Activated CD4-positive, CD25-positive, alpha-beta regulatory T cell treated with anti-CD3 and anti-CD28 coated beads, Interleukin-2, amount 50 U/mL, for 72 hours (primary cell): ENCODE results near the gene ANKIB1.
"Not testable (repeated sequence)": the region's sequence is repeated elsewhere in the genome, so short reads cannot be mapped to it uniquely, and the experiment has no call there.

Experiments used
- DNase-seq: peaks from one replicate; pipeline ENCODE4 v3.0.0; 2021

Gene ANKIB1

DNA sequence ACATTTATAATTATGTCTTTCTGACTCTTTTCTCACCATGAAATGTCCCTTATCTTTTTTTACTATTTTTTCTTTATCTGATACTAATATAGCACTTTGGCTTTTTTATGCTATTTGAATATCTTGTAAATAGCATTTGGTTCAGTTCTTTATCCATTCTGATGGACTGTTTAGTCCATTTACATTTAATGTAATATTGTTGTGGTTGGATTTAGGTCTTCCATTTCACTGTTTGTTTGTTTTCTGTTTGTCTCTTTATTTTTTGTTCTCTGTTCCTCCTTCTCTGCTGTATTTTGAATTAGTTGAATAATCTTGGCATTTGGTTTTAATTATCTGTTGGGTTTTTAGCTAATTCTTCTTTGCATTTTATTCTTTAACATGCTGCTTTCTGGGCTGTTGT lies 89.8 kb downstream of the ANKIB1 start:
- no peak for DNase-seq

DNA sequence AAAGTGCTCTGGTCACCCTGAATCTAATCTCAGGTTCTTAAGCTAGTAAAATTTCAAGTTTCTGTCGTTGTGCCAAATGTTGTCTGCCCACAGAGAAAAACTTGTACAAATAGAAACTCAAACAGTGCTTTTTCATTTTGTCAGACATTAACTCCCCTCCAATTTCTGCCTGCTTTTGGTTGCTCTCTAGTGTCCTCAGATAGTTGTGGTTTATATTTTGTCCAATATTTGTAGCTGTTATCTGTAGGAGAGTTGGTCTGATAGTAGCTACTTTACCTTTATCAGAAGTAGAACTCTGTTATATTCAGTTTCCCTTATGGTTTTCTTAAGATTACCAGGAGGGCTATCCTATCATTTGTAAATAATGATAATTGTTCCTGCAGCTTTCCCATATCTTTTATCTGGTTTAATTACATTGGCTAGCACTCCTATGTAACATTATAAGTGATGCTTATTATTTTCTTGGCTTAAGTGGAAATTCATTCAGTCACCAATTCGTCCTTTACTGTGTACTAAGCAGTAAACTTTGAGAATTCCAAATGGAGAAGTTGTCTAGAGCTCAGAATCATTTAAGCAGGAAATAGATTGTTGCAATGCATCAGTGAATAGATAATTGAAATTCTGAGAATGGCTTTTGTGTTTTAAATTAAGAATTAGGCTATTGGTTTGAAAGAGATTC lies 91.0 kb downstream of the ANKIB1 start:
- no peak for DNase-seq

DNA sequence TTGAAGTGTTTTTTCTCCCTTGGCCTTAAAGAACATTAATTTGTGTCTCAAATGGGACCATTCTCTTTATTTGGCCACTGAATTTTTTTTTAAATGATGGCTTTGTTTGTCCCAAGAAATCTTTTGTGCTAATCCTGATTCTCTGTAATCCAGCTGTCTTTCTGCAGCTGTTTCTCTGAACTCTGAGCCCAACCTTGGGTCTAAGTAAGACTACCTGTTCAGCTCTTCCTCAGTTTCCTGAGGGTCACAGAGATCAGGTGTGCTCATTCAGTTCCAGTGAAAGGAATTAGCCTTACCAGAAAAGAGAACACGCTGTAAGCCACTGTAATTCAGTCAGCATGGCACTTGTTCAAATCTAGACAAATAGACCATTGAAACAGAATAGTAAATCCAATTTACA lies 94.2 kb downstream of the ANKIB1 start:
- no peak for DNase-seq

DNA sequence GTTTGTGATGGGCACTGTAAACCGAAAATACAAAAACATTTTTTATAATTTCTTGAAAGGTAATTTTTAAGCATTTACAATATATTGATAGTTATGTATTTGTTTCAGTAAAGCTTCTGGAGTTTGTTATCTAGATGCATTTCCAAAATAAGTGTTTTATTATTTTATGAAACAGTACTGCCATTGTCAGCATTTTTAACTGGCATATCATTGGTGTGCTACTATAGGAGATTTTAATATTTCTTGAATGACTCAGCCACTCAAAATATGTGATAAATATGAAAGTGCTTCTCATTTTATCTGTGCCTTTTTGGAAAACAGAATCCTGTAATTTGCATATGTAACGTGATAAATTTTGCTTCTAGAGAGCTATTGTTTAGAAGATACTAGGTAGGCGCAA lies 97.9 kb downstream of the ANKIB1 start:
- DNase-seq, result no peak

DNA sequence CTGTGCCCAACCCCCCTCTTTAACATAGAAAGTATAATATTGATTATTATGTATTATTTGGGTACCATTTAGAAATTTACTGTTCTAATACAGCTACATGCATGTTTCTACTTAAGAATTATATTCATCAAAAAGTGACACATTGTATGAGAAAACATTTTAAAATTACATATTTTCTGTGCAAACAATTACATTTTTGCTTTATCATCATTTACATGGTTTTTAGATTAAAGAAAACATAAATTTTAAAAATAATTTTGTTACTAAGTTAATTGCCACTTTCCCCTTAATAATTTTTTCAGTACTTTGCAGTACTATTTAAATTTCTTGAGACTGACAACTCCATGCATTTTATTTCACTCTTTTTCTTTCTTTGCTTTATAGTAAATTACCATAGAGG lies 106.2 kb downstream of the ANKIB1 start:
- DNase-seq, result no peak

DNA sequence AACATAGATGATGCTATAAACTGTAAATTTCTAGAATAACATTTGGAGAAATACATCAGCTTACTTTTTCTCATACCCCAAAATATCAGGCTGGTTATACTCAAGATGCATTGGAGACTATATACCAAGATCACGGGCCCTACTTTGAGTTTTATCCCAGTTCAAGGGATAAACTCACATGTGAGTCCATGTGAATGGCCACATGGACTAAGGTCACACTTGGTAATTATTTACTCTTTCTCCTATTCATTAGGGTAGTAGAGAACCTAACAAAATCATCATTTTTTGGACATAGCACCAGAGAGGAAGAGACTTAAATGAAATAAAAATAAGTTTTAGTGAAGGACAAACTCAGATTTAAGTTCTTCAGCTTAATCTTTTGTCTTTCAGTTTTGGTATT lies 108.4 kb downstream of the ANKIB1 start:
- DNase-seq, result no peak

DNA sequence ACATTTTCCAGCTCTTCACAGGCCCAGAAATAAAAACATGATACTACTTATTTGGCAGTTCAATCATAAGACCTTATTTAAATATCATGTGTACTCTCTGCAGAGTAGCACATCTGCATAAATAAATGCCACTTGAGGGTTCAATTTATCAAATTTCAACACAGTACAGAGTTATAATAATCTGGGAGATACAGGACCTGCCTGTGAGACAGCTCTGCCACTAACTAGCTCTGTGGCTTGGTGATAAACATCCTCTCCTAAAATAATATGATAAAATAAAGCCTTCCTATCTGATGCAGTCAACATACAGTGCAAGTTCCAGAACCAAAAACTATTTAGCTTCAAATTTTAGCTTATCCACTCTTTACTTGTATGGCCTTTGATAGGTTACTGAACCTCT lies 110.6 kb downstream of the ANKIB1 start:
- DNase-seq, result no peak

DNA sequence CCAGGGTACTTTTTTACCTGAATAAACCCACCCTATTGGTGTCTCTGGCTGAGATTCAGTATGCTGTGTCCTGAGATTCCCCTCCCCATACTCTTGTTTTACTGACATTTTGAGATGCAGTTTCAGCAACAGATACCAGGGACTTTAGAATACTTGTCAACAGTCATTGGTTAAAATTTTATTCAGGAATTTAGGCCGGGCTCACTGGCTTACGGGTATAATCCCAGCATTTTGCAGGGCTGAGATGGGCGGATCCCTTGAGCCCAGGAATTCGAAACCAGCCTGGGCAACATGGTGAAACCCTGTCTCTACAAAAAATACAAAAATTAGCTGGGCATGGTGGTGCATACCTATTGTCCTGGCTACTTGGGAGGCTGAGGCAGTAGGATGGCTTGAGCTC lies 111.5 kb downstream of the ANKIB1 start:
- no peak for DNase-seq

DNA sequence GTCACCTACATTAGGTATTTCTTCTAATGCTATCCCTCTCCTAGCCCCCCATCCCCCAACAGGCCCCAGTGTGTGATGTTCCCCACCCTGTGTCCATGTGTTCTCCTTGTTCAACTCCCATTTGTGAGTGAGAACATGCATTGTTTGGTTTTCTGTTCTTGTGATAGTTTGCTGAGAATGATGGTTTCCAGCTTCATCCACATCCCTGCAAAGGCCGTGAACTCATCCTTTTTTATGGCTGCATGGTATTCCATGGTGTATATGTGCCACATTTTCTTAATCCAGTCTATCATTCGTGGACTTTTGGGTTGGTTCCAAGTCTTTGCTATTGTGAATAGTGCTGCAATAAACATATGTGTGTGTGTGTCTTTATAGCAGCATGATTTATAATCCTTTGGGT lies 113.4 kb downstream of the ANKIB1 start:
- DNase-seq, result not testable (repeated sequence)

DNA sequence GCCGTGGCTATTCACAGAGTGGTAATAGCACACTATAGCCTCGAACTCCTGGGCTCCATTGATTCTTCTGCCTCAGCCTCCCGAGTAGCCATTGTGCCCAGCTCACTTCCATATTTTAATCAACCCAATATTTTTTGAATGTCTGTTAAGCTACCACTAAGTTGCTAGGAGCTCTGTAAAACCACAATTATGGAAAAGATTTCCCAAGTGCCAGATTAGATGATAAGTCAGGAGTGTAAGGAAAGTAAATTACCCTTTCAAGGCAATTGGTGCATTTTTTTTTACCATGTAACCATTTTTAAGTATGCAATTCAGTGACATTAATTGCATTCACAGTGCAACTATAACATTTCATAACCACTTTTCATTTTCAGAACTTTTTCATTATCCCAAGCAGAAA lies 114.0 kb downstream of the ANKIB1 start:
- DNase-seq, result no peak

DNA sequence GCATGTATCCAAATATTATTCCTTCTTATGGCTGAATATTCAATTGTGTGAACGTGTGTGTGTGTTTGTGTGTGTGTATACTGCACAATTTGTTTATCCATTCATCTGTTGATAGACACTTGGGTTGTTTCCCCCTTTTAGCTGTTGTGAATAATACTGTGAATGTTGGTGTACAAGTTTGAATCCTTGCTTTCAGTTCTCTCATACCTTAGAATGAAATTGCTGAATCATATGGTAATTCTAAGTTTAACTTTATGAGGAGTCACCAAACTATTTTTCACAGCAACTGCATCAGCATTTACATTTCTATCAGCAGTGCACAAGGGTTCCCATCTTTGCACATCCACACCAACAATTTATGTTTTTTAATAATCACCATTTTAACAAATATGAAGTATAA lies 114.6 kb downstream of the ANKIB1 start:
- no peak for DNase-seq

DNA sequence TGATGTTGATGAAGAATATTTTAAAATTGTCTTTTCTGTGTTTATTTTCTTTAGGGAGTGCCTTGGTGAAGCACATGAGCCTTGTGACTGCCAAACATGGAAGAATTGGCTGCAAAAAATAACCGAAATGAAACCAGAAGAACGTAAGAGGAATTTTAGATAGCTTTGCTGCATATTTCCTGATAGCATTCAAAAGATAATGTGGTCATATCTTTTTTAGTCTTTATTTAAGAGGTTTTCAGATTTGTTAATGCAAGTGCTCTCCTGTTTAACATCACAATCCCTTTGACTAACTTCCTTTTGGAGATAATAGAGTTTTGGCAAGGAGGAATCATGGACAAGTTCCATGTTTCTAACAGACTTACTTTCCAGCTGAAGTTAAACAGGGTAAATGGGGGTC lies 116.4 kb downstream of the ANKIB1 start:
- no peak for DNase-seq

DNA sequence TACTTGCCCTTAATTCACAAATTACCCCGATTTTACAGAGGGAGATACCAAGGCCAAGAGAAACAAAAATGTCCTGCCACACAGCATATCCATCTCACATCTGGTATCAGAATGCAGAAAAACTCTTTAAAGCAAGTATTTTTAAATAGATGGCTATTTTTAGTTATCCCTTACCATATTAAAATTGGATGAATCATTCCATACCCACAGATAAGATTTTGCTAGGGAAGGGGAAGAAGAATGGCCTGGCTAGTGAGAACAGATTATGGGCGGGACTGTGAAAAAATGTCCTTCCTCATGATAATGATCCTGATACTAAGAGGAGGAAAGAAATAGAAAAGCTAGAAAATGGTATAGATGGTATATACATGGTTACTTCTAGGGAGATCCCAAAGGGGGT lies 121.0 kb downstream of the ANKIB1 start:
- no peak for DNase-seq

DNA sequence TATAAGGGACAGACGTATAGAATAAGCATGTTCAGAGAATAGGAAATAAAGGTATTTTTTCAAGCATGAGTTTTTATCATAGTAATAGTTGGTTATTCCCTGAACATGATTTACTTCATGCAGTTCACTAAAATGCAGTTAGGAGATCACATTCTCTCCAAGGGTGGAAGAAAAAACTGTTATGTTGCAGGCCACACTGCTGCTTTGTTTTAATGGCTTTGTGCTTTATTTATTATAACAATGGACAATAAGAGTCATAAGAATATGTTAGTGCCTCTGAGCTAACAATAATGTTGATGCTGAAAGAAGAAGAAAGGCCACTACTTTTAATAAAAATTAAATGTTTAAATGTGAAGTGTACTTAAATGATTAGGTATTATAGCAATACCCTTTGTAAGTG lies 123.0 kb downstream of the ANKIB1 start:
- DNase-seq, result no peak

DNA sequence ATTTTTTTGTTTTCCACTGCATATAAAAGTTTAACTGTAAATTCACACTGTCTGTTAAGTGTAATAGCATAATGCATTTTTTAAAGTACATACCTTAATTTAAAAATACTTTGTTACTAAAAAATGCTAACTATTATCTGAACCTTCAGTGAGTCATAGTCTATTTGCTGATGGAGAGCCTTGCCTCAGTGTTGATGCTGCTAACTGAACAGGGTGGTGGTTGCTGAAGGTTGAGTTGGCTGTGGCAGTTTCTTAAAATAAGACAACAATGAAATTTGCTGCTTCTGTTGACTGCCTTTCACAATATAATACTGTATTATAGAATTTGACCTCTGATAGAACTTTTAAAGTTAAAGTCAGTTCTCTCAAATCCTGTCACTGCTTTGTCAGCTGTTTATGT lies 129.2 kb downstream of the ANKIB1 start:
- DNase-seq, result no peak

DNA sequence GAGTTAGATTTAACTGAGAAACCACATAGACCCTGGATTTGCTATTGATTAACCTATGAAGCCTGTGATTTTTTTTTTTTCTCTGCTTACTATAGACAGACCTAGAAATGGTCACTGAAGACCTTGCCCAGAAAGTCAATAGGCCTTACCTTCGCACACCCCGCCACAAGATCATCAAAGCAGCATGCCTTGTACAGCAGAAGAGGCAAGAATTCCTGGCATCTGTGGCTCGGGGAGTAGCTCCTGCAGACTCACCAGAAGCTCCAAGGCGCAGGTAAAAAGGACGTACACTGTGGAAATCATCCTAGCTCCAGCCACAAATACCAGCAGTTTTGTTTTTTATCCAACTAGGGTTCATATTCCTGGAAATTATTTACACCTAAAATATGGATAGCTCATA lies 145.3 kb downstream of the ANKIB1 start:
- DNase-seq, result no peak

DNA sequence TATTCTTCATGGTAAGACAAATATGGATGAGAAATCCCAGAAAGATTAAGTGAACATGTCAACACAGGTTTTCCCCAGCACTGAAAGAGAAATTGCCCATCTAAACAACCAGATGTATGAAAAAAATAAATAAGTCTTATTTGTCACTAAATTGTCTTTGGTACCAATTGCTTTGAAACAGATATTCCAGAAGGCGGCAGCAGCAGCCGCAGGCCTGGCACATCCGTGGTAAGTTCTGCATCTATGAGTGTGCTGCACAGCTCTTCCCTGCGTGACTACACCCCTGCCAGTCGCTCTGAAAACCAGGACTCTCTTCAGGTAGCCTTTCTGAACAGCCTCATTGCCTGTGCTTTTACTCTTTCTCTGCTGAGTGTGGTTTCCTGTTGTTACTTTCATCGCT lies 151.8 kb downstream of the ANKIB1 start:
- no peak for DNase-seq

DNA sequence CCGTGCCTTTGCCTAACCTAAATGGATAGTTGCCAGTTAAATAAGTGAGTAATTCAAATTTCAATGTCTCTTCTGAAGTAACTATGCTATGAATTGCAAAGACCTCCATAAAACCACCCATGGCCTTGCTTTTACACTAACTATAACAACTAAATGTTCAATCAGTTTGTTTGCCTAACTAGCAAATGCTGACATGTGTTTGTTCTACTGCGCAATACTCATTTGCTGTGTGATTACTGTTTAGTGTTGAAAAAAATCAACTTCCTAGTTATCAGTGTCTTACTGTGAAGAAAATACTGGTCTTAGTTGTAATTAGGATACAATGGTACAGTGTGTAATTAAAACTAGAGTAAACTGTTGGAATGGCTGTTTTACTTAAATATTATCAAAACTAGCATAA lies 154.2 kb downstream of the ANKIB1 start:
- DNase-seq, result no peak

DNA sequence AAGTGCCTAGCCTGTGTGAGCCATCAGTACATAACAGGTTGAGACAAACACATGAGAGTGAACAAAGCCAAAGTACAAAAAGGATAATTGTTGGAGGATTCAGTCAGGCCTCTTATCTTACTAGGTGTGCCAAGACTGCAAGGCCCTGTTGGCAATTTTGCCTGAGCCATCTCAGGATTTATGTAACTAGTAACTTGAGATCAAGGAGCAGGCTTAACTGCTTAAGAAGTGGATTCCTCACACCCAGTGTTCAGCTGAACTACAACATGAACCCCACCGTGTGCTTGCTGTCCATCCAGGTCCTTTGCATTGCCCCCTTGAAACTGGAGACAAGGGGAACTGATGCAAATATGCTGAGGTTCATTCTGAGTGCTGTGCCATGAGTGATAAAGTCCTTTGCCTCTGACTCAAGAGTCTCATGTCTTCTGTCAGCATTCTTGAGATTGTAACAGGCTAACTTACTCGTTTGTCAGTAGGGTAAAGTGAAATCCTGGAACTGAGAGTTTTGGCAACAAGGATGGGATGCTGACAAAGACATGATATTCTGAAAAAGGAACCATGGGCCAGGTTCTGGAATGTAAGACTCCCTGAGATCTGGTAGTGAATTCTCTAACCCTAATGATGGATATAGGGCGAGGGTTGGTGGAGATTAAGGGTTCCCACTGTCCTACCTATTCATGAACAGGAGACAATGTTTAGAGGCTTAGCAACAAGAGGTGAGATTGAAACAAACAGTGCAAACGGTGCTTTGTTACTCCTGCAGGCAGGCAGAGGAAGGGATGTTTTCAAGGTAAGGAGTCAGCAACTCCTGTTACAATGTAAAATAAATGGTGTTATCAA lies 157.4 kb downstream of the ANKIB1 start:
- no peak for DNase-seq

DNA sequence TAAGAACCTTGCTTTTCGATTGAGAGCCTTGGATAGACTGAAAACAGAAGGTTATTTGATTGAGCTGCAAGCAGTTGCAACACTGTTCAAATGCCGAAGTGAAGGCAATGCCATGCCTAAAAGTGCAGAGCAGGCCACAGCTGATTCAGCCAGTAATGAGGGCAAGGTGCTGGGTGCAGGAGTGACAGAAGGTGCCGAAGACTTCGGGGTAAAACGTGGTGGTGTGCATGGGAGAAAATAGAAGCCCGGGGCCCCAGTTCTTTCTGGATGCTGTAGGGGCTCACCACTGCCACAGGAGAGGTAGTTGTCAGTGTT lies 157.9 kb downstream of the ANKIB1 start:
- no peak for DNase-seq

DNA sequence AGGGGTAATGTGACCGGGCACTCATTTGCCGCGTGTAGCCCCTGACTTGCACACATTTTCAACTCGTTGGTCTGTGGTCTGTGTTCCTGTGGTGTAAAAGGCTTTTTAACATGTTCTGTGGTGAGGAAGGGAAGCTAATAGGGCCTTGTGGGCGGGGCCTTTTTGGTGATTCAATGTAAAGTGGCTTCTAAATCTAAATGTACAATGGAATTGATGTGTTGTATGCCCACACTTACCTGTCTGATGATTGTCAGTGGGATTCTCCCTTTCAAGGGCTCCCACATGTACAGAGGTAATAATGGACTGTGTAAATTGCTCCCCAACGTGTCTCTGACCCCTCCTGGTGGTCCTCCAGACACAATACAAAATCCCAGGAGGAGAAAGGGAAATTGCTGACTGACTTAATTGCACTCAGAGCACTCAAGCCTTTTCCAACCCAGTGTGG lies 158.4 kb downstream of the ANKIB1 start:
- no peak for DNase-seq

DNA sequence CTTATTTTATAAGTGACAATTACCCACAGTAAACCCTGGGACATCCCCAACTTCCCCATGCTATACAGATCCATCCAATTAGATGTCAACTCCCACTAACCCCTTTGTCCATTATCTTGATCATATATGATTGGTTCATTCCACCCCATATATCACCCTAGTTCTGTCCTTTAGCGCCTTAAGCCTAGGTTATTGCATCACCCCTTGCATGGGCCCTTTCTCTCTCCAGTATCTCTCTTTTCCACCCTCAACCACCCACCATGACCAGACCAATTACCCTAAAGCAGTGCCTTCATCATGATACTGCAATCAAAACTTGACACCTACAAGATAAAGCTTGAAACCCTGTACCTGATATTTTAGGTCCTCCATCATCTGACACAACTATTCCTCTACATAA lies 163.6 kb downstream of the ANKIB1 start:
- DNase-seq, result no peak

DNA sequence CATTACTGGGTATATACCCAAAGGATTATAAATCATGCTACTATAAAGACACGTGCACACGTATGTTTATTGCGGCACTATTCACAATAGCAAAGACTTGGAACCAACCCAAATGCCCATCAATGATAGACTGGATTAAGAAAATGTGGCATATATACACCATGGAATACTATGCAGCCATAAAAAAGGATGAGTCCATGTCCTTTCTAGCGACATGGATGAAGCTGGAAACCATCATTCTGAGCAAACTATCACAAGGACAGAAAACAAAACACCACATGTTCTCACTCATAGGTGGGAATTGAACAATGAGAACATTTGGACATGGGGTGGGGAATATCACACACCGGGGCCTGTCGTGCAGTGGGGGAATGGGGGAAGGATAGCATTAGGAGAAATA lies 164.4 kb downstream of the ANKIB1 start:
- DNase-seq, result not testable (repeated sequence)

DNA sequence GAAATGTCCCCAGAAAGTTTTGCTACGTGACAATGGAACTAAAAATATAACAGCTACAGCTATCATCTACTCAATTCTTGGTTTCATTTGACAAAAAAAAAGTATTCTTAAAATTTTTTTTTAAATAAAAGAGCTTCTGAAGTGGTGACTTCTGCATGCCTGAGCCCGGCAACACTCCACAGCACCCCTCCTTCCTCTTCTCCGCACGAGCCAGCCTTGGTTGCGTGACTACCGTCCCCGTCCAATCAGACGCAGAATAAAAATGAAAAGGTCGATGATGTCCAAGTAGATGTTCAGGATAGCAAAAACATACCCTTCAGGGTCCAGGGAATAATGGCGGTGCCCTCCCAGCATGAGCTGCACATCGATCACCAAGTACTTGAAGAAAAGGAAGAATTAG lies 167.0 kb downstream of the ANKIB1 start:
- no peak for DNase-seq

DNA sequence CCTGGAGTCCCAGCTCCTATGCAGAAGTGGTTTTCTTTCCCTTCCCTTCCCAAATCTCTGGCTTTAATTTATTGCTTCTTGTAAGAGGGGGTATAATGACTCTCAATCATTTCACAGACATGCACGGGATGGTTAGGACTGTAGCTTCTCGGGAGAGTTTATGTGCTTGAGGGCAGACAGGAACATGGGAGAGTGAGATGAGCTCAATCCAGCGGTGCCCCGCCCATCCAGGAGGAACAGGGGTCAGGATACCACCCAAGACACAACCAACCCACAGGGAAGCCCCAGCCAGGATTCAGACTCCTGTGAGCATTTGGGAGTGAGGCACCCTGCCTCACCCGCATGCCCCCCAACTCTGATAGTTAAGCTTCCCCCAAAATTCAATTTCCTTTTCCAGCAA lies 167.8 kb downstream of the ANKIB1 start:
- no peak for DNase-seq
